B cell (primary cell): ENCODE measurements around the gene ZNF213.

Experiments
- CTCF ChIP-seq: fragments of 200-600 bp; IDR thresholded peaks from one replicate; pipeline ENCODE4 v1.8.0; 2022; ENCODE audit warnings: antibody characterized with exemption, mild to moderate bottlenecking
- EZH2 ChIP-seq: IDR thresholded peaks from 2 replicates; pipeline ENCODE4 v1.6.1; 2012; ENCODE audit warnings: borderline replicate concordance, low read depth, mild to moderate bottlenecking, moderate library complexity, low read length; ENCODE audit not compliant: insufficient read depth, poor library complexity, severe bottlenecking

GRCh38 chr16:3166505-3166886 is 31.7 kb downstream of the ZNF213 start:
- TF ChIP-seq CTCF (no peak), EZH2 (no peak)
